GM19463 (cell line): ENCODE measurements around the gene INSC.

Experiments used
- ATAC-seq: cut with Tn5 transposase; IDR thresholded peaks from one replicate; pipeline ENCODE4 v1.9.1; 2021; ENCODE audit warnings: mild to moderate bottlenecking, moderate library complexity; ENCODE audit not compliant: unreplicated experiment

The INSC gene

GRCh38 chr11:15278128-15278527 is 163.4 kb downstream of the INSC start:
- ATAC-seq, result no peak

- ATAC-seq, result no peak
These were observed 165.7 kb downstream of the INSC start for GRCh38 chr11:15280393-15280792.

- no peak for ATAC-seq
These were observed 168.0 kb downstream of the INSC start for GRCh38 chr11:15282754-15283153.

GRCh38 chr11:15286465-15286864 is 171.7 kb downstream of the INSC start:
- no peak for ATAC-seq

GRCh38 chr11:15288863-15289262 is 174.1 kb downstream of the INSC start:
- ATAC-seq, result no peak

GRCh38 chr11:15289723-15290122 is 175.0 kb downstream of the INSC start:
- ATAC-seq, result no peak

- no peak for ATAC-seq
These were observed 177.2 kb downstream of the INSC start for GRCh38 chr11:15291885-15292284.

GRCh38 chr11:15293975-15294620 is 179.4 kb downstream of the INSC start:
- no peak for ATAC-seq

- ATAC-seq, result no peak
These were observed 181.0 kb downstream of the INSC start for GRCh38 chr11:15295695-15296094.
